Measurements from ENCODE around the gene RBM20.

RBM20 gene

GRCh38 chr10:110834629-110835301 lies 190.6 kb downstream of the RBM20 start:
- no peak for DNase-seq (ENCODE audit: low spot score)

- no peak for DNase-seq (ENCODE audit: low spot score)
Measured at GRCh38 chr10:110835841-110836240, 191.7 kb downstream of the RBM20 start.

GRCh38 chr10:110836706-110837105 lies 192.6 kb downstream of the RBM20 start:
- DNase-seq (ENCODE audit: low spot score) = no peak

GRCh38 chr10:110837418-110838171 lies 193.5 kb downstream of the RBM20 start:
- peak; percentile 13 for DNase-seq (ENCODE audit: low spot score)

- DNase-seq (ENCODE audit: low spot score) = no peak
Measured at GRCh38 chr10:110840225-110840922, 196.2 kb downstream of the RBM20 start.

GRCh38 chr10:110840923-110841428 lies 196.8 kb downstream of the RBM20 start:
- DNase-seq (ENCODE audit: low spot score) = no peak

- no peak for DNase-seq (ENCODE audit: low spot score)
Measured at GRCh38 chr10:110841767-110842267, 197.7 kb downstream of the RBM20 start.

- no peak for DNase-seq (ENCODE audit: low spot score)
Measured at GRCh38 chr10:110842326-110842904, 198.3 kb downstream of the RBM20 start.

GRCh38 chr10:110843031-110843430 lies 198.9 kb downstream of the RBM20 start:
- DNase-seq (ENCODE audit: low spot score) = no peak

GRCh38 chr10:110843796-110844616 lies 199.9 kb downstream of the RBM20 start:
- DNase-seq (ENCODE audit: low spot score) = no peak

GRCh38 chr10:110844617-110844881 lies 200.4 kb downstream of the RBM20 start:
- no peak for DNase-seq (ENCODE audit: low spot score)

- DNase-seq (ENCODE audit: low spot score) = no peak
Measured at GRCh38 chr10:110845192-110845755, 201.1 kb downstream of the RBM20 start.

- no peak for DNase-seq (ENCODE audit: low spot score)
Measured at GRCh38 chr10:110845756-110846620, 201.9 kb downstream of the RBM20 start.

- no peak for DNase-seq (ENCODE audit: low spot score)
Measured at GRCh38 chr10:110847374-110847773, 203.2 kb downstream of the RBM20 start.

- DNase-seq (ENCODE audit: low spot score) = no peak
Measured at GRCh38 chr10:110848106-110848505, 204.0 kb downstream of the RBM20 start.

- DNase-seq (ENCODE audit: low spot score) = no peak
Measured at GRCh38 chr10:110850099-110850498, 206.0 kb downstream of the RBM20 start.

- DNase-seq (ENCODE audit: low spot score) = no peak
Measured at GRCh38 chr10:110851020-110851612, 207.0 kb downstream of the RBM20 start.

GRCh38 chr10:110852255-110852896 lies 208.2 kb downstream of the RBM20 start:
- DNase-seq (ENCODE audit: low spot score) = peak; percentile 8

GRCh38 chr10:110852947-110853346 lies 208.8 kb downstream of the RBM20 start:
- no peak for DNase-seq (ENCODE audit: low spot score)
